HEK293T (cell line): ENCODE measurements around the gene HTT.

Experiments used
- FOXA1 ChIP-seq: fragments of 450-650 bp; IDR thresholded peaks from 2 replicates; pipeline ENCODE4 v1.6.1; 2016; ENCODE audit warnings: mild to moderate bottlenecking
- FOXK2 ChIP-seq: fragments of 450-650 bp; IDR thresholded peaks from 2 replicates; pipeline ENCODE4 v1.6.1; 2016; ENCODE audit warnings: mild to moderate bottlenecking
- FOXM1 ChIP-seq: fragments of 450-650 bp; IDR thresholded peaks from 2 replicates; pipeline ENCODE4 v1.6.1; 2017; ENCODE audit warnings: mild to moderate bottlenecking, borderline replicate concordance
- LEF1 ChIP-seq: fragments of 450-650 bp; IDR thresholded peaks from 2 replicates; pipeline ENCODE4 v1.6.1; 2017; ENCODE audit warnings: mild to moderate bottlenecking, borderline replicate concordance
- SP1 ChIP-seq: fragments of 450-650 bp; IDR thresholded peaks from 2 replicates; pipeline ENCODE4 v1.6.1; 2017

- no peak for TF ChIP-seq SP1
- no peak for TF ChIP-seq FOXM1
- TF ChIP-seq FOXK2 = no peak
- TF ChIP-seq FOXA1 = no peak
- TF ChIP-seq LEF1 = no peak
These were observed 202.5 kb downstream of the HTT start for GRCh38 chr4:3276986-3277385.
